Adrenal gland (tissue), 12 donors: ENCODE results near the gene ABCF2. TPM values are rescaled to one million over a fixed set of nuclear protein-coding genes. Genes with fewer than 3 reads are reported as not detected.

Experiments used
- DNase-seq, 7 donors: peaks; one replicate each; pipeline ENCODE4 v3.0.0-alpha.2; 2019 to 2020
- H3K27ac ChIP-seq, 5 donors: fragments of 200-600 bp; sonication (generic) in 4 of 5; 1 replicate in 3 of 5; 2 replicates in 2 of 5; pipeline versions ENCODE4 v1.5.1 to v1.8.0; 2016 to 2020; ENCODE audit warnings: mild to moderate bottlenecking in 1 of 5
- H3K27me3 ChIP-seq: fragments of 200-600 bp; 2 replicates; pipeline ENCODE4 v1.8.0; 2021
- H3K36me3 ChIP-seq, 2 donors: fragments of 200-600 bp; replicated peaks in 1 of 2; 1 replicate in 1 of 2; 2 replicates in 1 of 2; pipeline versions ENCODE4 v1.5.1 to v1.8.0; 2018 to 2022
- H3K4me1 ChIP-seq, 2 donors: fragments of 200-600 bp; replicated peaks in 1 of 2; 1 replicate in 1 of 2; 2 replicates in 1 of 2; pipeline versions ENCODE4 v1.5.1 to v1.8.0; 2018 to 2021
- H3K4me3 ChIP-seq, 4 donors: fragments of 200-600 bp; sonication (generic) in 3 of 4; one replicate each; pipeline ENCODE4 v1.5.1; 2016 to 2018
- H3K9me3 ChIP-seq, 3 donors: fragments of 200-600 bp; sonication (generic) in 1 of 3; replicated peaks in 1 of 3; 1 replicate in 2 of 3; 2 replicates in 1 of 3; pipeline versions ENCODE4 v1.5.1 to v1.8.0; 2016 to 2021
- POLR2A ChIP-seq, 2 donors: fragments of 450-650 bp; IDR thresholded peaks; one replicate each; pipeline ENCODE4 v1.6.1; 2017; ENCODE audit warnings: antibody characterized with exemption in 2 of 2, mild to moderate bottlenecking in 2 of 2, moderate library complexity in 1 of 2
- WGBS, 4 donors: extraction: QIAGEN DNeasy Blood & Tissue Kit in 2 of 4; methylation state at CpG; one replicate each; pipeline versions ENCODE4 v1.1.5 to v1.1.7; 2013 to 2017; 5-methylcytosine and 5-hydroxymethylcytosine counted together
- intact Hi-C, 2 donors: fragments of 100-400 bp; cut with DNase I; formaldehyde crosslinking; loops; one replicate each; pipeline versions ENCODE4 v1.14.1 to v1.15.0; 2022 to 2023
- polyA plus RNA-seq, 3 donors: library from polyadenylated mRNA; stranded (reverse); fragments of 200-250 nt in 2 of 3; fragments of 350-450 nt in 1 of 3; fragmentation: Illumina TruSeq in 1 of 3; extraction: RNeasy Lipid Tissue Mini Kit (QIAGEN cat#74804) in 1 of 3; gene quantifications; one replicate each; pipeline ENCODE4 v1.2.3, GENCODE V29; 2013 to 2014
- total RNA-seq, 9 donors: library from RNA; depleted of rRNA in 4 of 9; stranded (reverse); fragments of >200 nt in 4 of 9; fragments of 120-200 nt in 1 of 9; fragmentation: NEBNext Ultra II Directional in 1 of 9; extraction: Animal tissue kit (Norgen Biotek cat#: 25700) in 1 of 9; gene quantifications; one replicate each; pipeline versions ENCODE4 v1.1.0 to v1.2.4, GENCODE V29; 2013 to 2023
- TF ChIP-seq, protein P1 (sequence below), 6 experiments: fragments of 450-650 bp in 4 of 6; fragments of 200-600 bp in 2 of 6; sonication (generic) in 1 of 6; IDR thresholded peaks; 1 replicate in 5 of 6; 2 replicates in 1 of 6; pipeline versions ENCODE4 v1.5.1 to v1.8.0; 2016 to 2021; ENCODE audit warnings: antibody characterized with exemption in 6 of 6, mild to moderate bottlenecking in 2 of 6, moderate library complexity in 1 of 6
- donor health status: healthy with polysubstance abuse.
- donor health status: Bipolar disorder and iron deficiency.
- donor health status: DM: yes; HTN: yes; CAD: no.
- donor health status: DM: no; HTN: no; CAD: no.
- donor health status: DM: no; HTN: no; CAD: no.
- donor health status: DM: yes; HTN: yes; CAD: no.

The ABCF2 gene
- total and polyA plus RNA-seq, 12 donors: 15.6 to 110 (median 29.3) TPM

- H3K4me1 ChIP-seq: peaks cover 9 to 10% of the 10 kb centered on the region in 2 donors
- intact Hi-C loops: no loop called here
- no peaks in the 10 kb centered on the region for H3K27me3 ChIP-seq
- H3K36me3 ChIP-seq: peaks cover 0 to 78% of the 10 kb centered on the region in 2 donors
- no peaks in the 10 kb centered on the region for H3K9me3 ChIP-seq
- DNase-seq: no peak
- H3K4me3 ChIP-seq: no peak overlapping the region
- no peak overlapping the region for H3K27ac ChIP-seq
- no peak for TF ChIP-seq POLR2A (IDR thresholded peaks at IDR 0.05)
- TF ChIP-seq, protein P1, sequence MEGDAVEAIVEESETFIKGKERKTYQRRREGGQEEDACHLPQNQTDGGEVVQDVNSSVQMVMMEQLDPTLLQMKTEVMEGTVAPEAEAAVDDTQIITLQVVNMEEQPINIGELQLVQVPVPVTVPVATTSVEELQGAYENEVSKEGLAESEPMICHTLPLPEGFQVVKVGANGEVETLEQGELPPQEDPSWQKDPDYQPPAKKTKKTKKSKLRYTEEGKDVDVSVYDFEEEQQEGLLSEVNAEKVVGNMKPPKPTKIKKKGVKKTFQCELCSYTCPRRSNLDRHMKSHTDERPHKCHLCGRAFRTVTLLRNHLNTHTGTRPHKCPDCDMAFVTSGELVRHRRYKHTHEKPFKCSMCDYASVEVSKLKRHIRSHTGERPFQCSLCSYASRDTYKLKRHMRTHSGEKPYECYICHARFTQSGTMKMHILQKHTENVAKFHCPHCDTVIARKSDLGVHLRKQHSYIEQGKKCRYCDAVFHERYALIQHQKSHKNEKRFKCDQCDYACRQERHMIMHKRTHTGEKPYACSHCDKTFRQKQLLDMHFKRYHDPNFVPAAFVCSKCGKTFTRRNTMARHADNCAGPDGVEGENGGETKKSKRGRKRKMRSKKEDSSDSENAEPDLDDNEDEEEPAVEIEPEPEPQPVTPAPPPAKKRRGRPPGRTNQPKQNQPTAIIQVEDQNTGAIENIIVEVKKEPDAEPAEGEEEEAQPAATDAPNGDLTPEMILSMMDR (IDR thresholded peaks at IDR 0.05): no peak
- 62 to 83% (median 66%) methylated on average over 7 to 17 of the region's 17 CpGs for WGBS, 4 donors
Observed at GRCh38 chr7:151238190-151238810, 11.3 kb upstream of the ABCF2 start.

GRCh38 chr7:151237244-151238189 lies 10.5 kb upstream of the ABCF2 start:
- Histone ChIP-seq H3K27me3 (no peaks in the 10 kb centered on the region), H3K27ac (no peak overlapping the region), H3K4me1 (peaks cover 11 to 12% of the 10 kb centered on the region in 2 donors), H3K4me3 (no peak overlapping the region), H3K36me3 (peaks cover 0 to 76% of the 10 kb centered on the region in 2 donors), H3K9me3 (no peaks in the 10 kb centered on the region)
- 85 to 88% (median 87%) methylated on average over 22 to 44 of the region's 44 CpGs for WGBS, 4 donors
- intact Hi-C loops: no loop called here
- no peak for DNase-seq
- TF ChIP-seq, protein P1 (IDR thresholded peaks at IDR 0.05): no peak
- no peak for TF ChIP-seq POLR2A (IDR thresholded peaks at IDR 0.05)

DNA sequence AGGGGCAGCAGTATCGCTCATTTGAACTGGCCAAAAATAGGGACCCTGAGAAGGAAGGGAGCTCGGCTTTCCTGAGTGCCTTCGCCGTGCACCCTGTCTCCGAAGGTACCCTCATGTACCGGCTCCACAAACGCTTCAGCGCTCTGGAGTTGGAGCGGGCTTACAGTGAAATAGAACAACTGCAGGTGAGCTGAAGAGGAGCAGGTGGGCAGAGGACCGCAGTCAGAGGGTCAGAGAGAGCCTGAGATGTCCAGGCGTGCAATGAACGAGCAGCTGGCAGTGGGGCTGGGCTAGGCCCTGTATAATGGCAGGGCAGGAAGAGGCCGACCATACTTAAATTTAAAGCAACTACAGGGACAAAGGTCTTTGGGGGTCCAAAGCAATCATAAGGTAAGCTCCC lies 9.4 kb upstream of the ABCF2 start:
- Histone ChIP-seq H3K27me3 (no peaks in the 10 kb centered on the region), H3K4me3 (no peak overlapping the region), H3K9me3 (no peaks in the 10 kb centered on the region), H3K4me1 (peaks cover 15 to 17% of the 10 kb centered on the region in 2 donors), H3K27ac (no peak overlapping the region), H3K36me3 (peaks cover 0 to 66% of the 10 kb centered on the region in 2 donors)
- no peak for DNase-seq
- TF ChIP-seq, protein P1 (IDR thresholded peaks at IDR 0.05): no peak
- no peak for TF ChIP-seq POLR2A (IDR thresholded peaks at IDR 0.05)
- WGBS, 4 donors: 85 to 88% (median 88%) methylated on average over 13 of the region's 13 CpGs
- intact Hi-C loops: no loop called here

GRCh38 chr7:151235091-151235787 lies 8.2 kb upstream of the ABCF2 start:
- WGBS, 4 donors: 89 to 90% (median 89%) methylated on average over 20 to 28 of the region's 28 CpGs
- intact Hi-C loops: no loop called here
- Histone ChIP-seq H3K4me1 (peaks cover 17 to 28% of the 10 kb centered on the region in 2 donors), H3K27ac (no peak overlapping the region), H3K27me3 (no peaks in the 10 kb centered on the region), H3K36me3 (peaks cover 0 to 56% of the 10 kb centered on the region in 2 donors), H3K4me3 (no peak overlapping the region), H3K9me3 (no peaks in the 10 kb centered on the region)
- peak in 1 of 7 donors; percentile 25 for DNase-seq
- TF ChIP-seq POLR2A (IDR thresholded peaks at IDR 0.05): no peak
- TF ChIP-seq, protein P1 (IDR thresholded peaks at IDR 0.05): no peak
